ENCODE results near the gene UBE2L5.

UBE2L5 gene

DNA sequence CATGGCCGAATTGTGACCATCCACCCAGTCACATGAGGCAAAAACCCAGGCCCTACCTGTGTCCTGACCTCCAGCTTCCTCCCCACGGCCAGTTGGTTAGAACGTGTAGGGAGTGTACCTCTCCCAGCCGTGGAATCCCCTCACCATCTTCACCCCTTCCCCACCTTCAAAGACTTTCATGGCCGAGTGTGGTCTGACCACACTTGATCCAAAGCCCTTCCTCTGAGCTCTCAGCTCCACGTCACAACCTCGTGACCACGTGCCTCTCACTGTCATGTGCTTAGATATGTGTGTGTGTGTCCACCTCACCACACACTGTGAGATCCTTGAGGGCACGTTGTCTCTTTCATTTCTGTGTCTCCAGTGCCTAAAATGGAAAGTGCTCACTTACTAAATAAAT, 48.6 kb upstream of the UBE2L5 start (continued):
- no peak for TF ChIP-seq ZNF398 (tag by site-specific recombination; IDR thresholded peaks at IDR 0.05)

DNA sequence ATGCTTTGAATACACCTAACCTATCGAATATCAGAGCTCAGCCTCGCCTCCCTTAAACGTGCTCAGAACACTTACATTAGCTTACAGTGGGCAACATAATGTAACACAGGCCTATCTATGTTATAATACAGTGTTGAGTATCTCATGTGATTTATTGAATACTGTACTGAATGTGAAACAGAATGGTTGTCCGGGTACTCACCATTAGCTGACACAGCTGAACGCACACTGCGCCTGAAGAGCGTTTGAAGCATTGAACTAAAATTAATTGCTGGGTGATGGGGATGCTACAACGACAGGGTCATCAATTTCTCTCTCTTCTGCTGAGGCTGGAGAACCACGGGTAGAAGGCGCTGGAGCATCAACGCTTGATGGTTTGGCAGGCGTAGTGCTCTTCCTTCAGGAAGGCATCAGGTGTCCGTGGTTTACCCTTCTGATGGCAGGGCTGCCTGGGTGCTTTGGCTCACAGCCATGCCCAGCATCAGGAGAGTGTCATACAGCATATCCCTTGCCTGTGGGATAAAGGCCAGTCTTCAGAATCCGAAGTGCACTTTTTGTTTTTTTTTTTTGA, 46.9 kb upstream of the UBE2L5 start:
- H3K9me3 ChIP-seq (ENCODE audit: control insufficient read depth, insufficient read depth, low read depth, low read length), result no peaks in the 10 kb centered on the region
- no peak overlapping the region for H3K4me3 ChIP-seq (ENCODE audit: low read depth, low read length)
- H3K4me1 ChIP-seq (ENCODE audit: control insufficient read depth, insufficient read depth, low read length), result no peaks in the 10 kb centered on the region
- ChIA-PET CTCF (interaction anchor here (0.7 kb wide), 1 partner anchor 261 kb away, joined by 3 read pairs; no protein-coding TSS in a partner anchor), POLR2A (no interaction called here)
- no peak overlapping the region for H3K27ac ChIP-seq (ENCODE audit: extremely low read depth, low read depth, low read length)
- no peak for TF ChIP-seq ZBTB48 (tag by site-specific recombination; IDR thresholded peaks at IDR 0.05)
- no peak for TF ChIP-seq ZNF555 (tag by site-specific recombination; conservative IDR thresholded peaks at IDR 0.05)
- no peaks in the 10 kb centered on the region for H3K36me3 ChIP-seq (ENCODE audit: control insufficient read depth in 2 of 2, insufficient read depth in 1 of 2, low read length in 2 of 2)

DNA sequence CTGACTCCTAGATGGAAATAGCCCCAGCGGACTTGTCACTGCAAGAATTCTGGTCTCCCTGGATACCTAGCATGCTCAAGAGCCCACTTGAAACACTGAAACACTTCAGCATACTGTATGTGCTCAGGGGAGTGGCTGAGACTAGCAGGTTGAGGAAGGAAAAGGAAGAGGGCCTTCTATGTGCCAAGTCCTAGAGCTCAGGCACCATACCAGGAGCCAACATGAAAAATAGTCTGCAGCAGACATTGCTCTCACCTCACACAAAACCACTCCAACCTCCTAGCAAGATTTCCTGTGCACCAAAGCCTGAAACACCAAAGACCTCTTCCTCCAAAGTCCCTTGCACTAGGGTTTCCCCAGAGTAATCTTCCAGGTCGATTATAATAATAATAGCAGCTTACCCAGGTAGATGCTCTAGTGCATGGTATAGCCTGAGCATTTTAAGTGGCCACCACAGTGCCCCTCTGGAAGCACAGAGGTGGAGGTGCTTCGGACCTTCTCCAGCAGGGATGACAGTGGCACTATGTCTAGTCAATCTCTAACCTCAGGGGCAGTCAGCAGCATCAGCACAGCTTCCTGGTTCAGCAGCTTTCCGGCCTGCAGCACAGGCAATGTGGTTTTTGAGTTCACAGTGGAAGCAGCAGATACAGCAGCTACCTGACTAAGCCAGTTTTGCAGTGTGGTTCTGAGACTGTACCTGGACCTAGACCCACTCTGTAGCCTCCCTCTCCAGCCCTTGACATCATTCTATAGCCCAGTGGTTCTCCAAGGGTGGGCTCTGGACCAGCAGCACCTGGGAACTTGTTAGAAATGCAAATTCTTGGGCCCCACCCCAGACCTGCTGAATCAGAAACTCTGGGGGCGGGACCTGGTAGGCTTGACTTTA, 45.6 kb upstream of the UBE2L5 start:
- ChIA-PET POLR2A (no interaction called here), CTCF (interaction anchor here (0.6 kb wide), 1 partner anchor 154 kb away, joined by 3 read pairs; no protein-coding TSS in a partner anchor)
- TF ChIP-seq, protein P1, sequence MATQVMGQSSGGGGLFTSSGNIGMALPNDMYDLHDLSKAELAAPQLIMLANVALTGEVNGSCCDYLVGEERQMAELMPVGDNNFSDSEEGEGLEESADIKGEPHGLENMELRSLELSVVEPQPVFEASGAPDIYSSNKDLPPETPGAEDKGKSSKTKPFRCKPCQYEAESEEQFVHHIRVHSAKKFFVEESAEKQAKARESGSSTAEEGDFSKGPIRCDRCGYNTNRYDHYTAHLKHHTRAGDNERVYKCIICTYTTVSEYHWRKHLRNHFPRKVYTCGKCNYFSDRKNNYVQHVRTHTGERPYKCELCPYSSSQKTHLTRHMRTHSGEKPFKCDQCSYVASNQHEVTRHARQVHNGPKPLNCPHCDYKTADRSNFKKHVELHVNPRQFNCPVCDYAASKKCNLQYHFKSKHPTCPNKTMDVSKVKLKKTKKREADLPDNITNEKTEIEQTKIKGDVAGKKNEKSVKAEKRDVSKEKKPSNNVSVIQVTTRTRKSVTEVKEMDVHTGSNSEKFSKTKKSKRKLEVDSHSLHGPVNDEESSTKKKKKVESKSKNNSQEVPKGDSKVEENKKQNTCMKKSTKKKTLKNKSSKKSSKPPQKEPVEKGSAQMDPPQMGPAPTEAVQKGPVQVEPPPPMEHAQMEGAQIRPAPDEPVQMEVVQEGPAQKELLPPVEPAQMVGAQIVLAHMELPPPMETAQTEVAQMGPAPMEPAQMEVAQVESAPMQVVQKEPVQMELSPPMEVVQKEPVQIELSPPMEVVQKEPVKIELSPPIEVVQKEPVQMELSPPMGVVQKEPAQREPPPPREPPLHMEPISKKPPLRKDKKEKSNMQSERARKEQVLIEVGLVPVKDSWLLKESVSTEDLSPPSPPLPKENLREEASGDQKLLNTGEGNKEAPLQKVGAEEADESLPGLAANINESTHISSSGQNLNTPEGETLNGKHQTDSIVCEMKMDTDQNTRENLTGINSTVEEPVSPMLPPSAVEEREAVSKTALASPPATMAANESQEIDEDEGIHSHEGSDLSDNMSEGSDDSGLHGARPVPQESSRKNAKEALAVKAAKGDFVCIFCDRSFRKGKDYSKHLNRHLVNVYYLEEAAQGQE (tag by site-specific recombination; IDR thresholded peaks at IDR 0.05), result no peak
- TF ChIP-seq ZBTB17 (tag by site-specific recombination; IDR thresholded peaks at IDR 0.05), result no peak
- TF ChIP-seq ZNF776 (tag by site-specific recombination; IDR thresholded peaks at IDR 0.05; ENCODE audit: borderline replicate concordance), result no peak
- TF ChIP-seq ZNF830 (tag by site-specific recombination; IDR thresholded peaks at IDR 0.05; ENCODE audit: low read depth), result no peak
- TF ChIP-seq, protein P2, sequence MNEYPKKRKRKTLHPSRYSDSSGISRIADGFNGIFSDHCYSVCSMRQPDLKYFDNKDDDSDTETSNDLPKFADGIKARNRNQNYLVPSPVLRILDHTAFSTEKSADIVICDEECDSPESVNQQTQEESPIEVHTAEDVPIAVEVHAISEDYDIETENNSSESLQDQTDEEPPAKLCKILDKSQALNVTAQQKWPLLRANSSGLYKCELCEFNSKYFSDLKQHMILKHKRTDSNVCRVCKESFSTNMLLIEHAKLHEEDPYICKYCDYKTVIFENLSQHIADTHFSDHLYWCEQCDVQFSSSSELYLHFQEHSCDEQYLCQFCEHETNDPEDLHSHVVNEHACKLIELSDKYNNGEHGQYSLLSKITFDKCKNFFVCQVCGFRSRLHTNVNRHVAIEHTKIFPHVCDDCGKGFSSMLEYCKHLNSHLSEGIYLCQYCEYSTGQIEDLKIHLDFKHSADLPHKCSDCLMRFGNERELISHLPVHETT (tag by site-specific recombination; IDR thresholded peaks at IDR 0.05), result no peak
- no peak for TF ChIP-seq ZNF549 (tag by site-specific recombination; IDR thresholded peaks at IDR 0.05)
- no peak for TF ChIP-seq ZNF585B (tag by site-specific recombination; IDR thresholded peaks at IDR 0.05)
- TF ChIP-seq, protein P3, sequence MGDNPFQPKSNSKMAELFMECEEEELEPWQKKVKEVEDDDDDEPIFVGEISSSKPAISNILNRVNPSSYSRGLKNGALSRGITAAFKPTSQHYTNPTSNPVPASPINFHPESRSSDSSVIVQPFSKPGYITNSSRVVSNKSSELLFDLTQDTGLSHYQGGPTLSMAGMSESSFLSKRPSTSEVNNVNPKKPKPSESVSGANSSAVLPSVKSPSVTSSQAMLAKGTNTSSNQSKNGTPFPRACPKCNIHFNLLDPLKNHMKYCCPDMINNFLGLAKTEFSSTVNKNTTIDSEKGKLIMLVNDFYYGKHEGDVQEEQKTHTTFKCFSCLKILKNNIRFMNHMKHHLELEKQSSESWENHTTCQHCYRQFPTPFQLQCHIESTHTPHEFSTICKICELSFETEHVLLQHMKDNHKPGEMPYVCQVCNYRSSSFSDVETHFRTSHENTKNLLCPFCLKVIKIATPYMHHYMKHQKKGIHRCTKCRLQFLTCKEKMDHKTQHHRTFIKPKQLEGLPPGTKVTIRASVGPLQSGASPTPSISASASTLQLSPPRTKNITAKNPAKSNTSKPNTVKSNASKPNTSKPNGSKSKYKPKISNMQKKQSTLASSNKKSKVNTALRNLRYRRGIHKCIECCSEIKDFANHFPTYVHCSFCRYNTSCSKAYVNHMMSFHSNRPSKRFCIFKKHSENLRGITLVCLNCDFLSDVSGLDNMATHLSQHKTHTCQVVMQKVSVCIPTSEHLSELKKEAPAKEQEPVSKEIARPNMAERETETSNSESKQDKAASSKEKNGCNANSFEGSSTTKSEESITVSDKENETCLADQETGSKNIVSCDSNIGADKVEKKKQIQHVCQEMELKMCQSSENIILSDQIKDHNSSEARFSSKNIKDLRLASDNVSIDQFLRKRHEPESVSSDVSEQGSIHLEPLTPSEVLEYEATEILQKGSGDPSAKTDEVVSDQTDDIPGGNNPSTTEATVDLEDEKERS (tag by site-specific recombination; IDR thresholded peaks at IDR 0.05), result no peak
- no peak for TF ChIP-seq ZBTB11 (tag by site-specific recombination; conservative IDR thresholded peaks at IDR 0.05; ENCODE audit: low read depth)
- TF ChIP-seq ZNF23 (tag by site-specific recombination; IDR thresholded peaks at IDR 0.05; ENCODE audit: borderline replicate concordance), result no peak
- no peak for TF ChIP-seq EGR2 (tag by site-specific recombination; IDR thresholded peaks at IDR 0.05; ENCODE audit: low read depth)
- TF ChIP-seq ZNF560 (tag by site-specific recombination; IDR thresholded peaks at IDR 0.05; ENCODE audit: borderline replicate concordance), result no peak
- H3K36me3 ChIP-seq (ENCODE audit: control insufficient read depth in 2 of 2, insufficient read depth in 1 of 2, low read length in 2 of 2), result no peaks in the 10 kb centered on the region
- no peaks in the 10 kb centered on the region for H3K9me3 ChIP-seq (ENCODE audit: control insufficient read depth, insufficient read depth, low read depth, low read length)
- no peaks in the 10 kb centered on the region for H3K4me1 ChIP-seq (ENCODE audit: control insufficient read depth, insufficient read depth, low read length)
- H3K4me3 ChIP-seq (ENCODE audit: low read depth, low read length), result no peak overlapping the region
- no peak overlapping the region for H3K27ac ChIP-seq (ENCODE audit: extremely low read depth, low read depth, low read length)
